Ammon's horn (tissue), 1 donor: ENCODE results near the gene PROSER2.
"Not testable (repeated sequence)": the region's sequence is repeated elsewhere in the genome, so short reads cannot be mapped to it uniquely, and the experiment has no call there.

Experiments used
- DNase-seq: peaks from one replicate; pipeline ENCODE4 v3.0.0-alpha.2; 2016; ENCODE audit warnings: low spot score

The PROSER2 gene

GRCh38 chr10:11885437-11886137 is 62.4 kb downstream of the PROSER2 start:
- DNase-seq, result no peak

GRCh38 chr10:11886138-11886474 is 63.0 kb downstream of the PROSER2 start:
- no peak for DNase-seq

GRCh38 chr10:11886851-11887250 is 63.7 kb downstream of the PROSER2 start:
- DNase-seq, result no peak

GRCh38 chr10:11887381-11888227 is 64.4 kb downstream of the PROSER2 start:
- no peak for DNase-seq

- DNase-seq, result not testable (repeated sequence)
These were observed 66.1 kb downstream of the PROSER2 start for GRCh38 chr10:11889263-11889662.

- no peak for DNase-seq
These were observed 68.8 kb downstream of the PROSER2 start for GRCh38 chr10:11891776-11892486.

- DNase-seq, result no peak
These were observed 70.7 kb downstream of the PROSER2 start for GRCh38 chr10:11893749-11894278.

GRCh38 chr10:11894381-11895107 is 71.4 kb downstream of the PROSER2 start:
- DNase-seq, result no peak

- no peak for DNase-seq
These were observed 71.9 kb downstream of the PROSER2 start for GRCh38 chr10:11895108-11895466.

- DNase-seq, result no peak
These were observed 72.4 kb downstream of the PROSER2 start for GRCh38 chr10:11895598-11895997.

GRCh38 chr10:11896549-11897200 is 73.5 kb downstream of the PROSER2 start:
- no peak for DNase-seq

- no peak for DNase-seq
These were observed 74.8 kb downstream of the PROSER2 start for GRCh38 chr10:11898033-11898371.

- no peak for DNase-seq
These were observed 75.4 kb downstream of the PROSER2 start for GRCh38 chr10:11898372-11899066.

- DNase-seq, result no peak
These were observed 76.1 kb downstream of the PROSER2 start for GRCh38 chr10:11899067-11899876.

- no peak for DNase-seq
These were observed 77.8 kb downstream of the PROSER2 start for GRCh38 chr10:11901036-11901301.

GRCh38 chr10:11901454-11901832 is 78.3 kb downstream of the PROSER2 start:
- no peak for DNase-seq

GRCh38 chr10:11901833-11902475 is 78.8 kb downstream of the PROSER2 start:
- DNase-seq, result no peak

GRCh38 chr10:11902646-11903045 is 79.5 kb downstream of the PROSER2 start:
- DNase-seq, result no peak

GRCh38 chr10:11906714-11907113 is 83.6 kb downstream of the PROSER2 start:
- no peak for DNase-seq

- no peak for DNase-seq
These were observed 84.8 kb downstream of the PROSER2 start for GRCh38 chr10:11907914-11908313.
